T47D (cell line): ENCODE data around the gene SRRD.

Source experiments
- DNase-seq, 2 experiments: peaks; one replicate each; pipeline versions ENCODE4 v3.0.0 to v3.0.0-alpha.2; 2011 to 2012; ENCODE audit warnings: low read depth in 1 of 2, low spot score in 1 of 2
- JUND ChIP-seq: IDR thresholded peaks from 2 replicates; pipeline ENCODE4 v1.6.1; 2012; ENCODE audit warnings: low read depth
- in situ Hi-C: cut with HindIII; loops from 2 replicates; pipeline ENCODE4 v1.10.0; 2016; ENCODE audit warnings: low sequenced_read_pairs, low pct_unique_long_range_greater_than_20kb

SRRD gene

DNA sequence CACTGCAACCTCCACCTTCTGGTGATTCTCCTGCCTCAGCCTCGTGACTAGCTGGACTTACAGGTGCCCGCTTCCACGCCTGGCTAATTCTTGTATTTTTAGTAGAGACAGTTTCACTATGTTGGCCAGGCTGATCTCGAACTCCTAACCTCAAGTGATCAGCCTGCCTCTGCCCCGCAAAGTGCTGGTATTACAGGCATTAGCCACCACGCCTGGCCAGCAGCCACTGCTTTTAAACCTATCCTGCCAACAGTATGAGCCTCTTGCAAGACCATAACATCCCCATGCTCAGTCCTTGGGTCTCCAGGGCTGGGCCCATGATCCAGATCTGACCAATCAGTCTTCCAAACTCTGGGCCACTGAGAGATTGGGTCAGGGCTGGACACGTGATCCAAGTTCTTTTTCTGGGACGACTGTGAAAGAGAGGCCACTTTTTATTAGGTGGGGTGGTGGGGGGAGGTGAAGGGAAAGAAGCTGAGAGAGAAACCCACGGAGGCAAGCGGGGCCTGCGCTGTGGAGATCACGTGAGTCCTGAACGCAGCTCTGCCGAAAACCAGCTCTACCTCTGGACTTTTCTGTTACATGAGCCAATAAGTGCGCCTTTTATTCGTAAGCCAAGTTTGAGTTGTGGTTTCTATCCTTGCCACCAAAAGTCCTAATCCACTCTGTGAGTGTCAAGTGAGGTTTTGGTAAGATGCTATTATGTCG lies 36.7 kb upstream of the SRRD start:
- DNase-seq: no peak
- TF ChIP-seq JUND: no peak
- in situ Hi-C loops: no loop called here

DNA sequence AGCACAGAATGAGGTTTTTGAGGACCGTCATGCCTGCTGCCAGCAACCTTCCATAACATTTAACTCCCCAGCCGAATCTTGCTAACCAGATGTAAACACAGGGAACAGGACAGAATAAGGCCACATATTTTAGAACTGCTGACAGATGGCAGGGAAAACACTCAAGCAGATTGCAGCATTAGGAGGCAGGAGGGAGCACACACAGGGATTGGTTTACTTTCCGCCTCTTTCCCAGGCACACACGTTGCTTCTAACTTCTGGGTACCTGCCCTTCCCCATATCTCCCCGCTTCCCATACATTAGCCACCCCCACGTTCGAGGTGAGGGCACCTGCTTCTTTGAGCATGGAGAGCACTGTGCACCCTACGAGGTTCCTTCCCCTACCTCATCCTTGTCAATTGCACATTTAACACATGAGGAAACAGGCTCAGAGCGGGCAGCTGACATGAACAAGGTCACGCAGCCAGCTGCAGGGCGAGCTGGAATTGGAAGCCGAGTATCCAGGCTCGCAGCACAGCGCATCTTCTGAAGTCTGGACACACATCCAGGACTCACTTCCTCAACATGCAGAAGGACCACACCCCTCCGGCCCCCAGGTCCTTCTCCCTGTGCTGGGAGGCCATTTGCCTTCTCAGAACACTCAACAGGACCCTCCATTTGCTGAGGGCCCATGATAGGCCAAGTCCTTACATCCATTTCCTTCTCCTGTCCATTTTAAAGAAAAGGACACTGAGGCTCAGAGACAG lies 35.9 kb upstream of the SRRD start:
- in situ Hi-C loops: no loop called here
- no peak for DNase-seq
- no peak for TF ChIP-seq JUND

DNA sequence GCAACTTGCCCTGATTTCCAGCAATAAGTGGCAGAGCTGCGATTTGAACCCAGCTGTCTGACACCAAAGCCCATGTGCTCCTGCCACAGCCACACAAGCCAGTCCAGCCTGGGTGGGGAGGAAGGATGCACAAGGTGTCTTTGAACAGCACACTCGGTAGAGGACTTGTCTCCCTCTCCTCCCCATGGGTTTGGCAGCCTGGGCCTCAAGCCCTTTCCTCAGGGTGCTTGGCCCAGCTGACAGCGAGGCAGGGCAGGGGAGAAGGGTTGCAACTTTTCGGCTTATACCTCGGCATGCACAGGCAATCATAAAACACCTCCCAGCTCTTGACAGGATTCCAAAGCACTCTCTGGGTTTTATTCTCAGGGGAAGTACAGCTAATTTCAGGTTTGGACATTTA lies 35.3 kb upstream of the SRRD start:
- no peak for TF ChIP-seq JUND
- in situ Hi-C loops: no loop called here

DNA sequence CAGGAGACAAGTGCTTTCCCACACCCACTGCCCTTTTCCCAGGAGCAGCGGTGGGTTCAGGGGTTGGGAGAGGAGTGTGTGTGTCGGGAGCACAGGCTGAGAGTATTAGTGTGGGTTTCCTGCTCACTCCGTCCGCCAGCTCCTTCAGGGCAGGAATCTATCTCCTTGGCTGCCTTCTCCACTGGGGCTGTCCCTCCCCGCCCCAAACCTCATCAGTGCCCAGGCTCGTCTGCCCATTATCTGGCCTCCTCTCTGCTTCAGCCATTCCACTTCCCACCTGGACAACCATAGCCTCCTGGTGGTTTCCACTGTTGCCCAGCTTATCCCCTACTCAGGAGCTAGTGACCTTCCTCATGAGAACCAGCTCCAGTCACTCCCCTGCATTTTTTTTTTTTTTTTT lies 34.7 kb upstream of the SRRD start:
- DNase-seq: no peak
- no peak for TF ChIP-seq JUND
- in situ Hi-C loops: no loop called here

More for the DNA sequence above, 35.3 kb upstream of the SRRD start:
- DNase-seq: no peak

DNA sequence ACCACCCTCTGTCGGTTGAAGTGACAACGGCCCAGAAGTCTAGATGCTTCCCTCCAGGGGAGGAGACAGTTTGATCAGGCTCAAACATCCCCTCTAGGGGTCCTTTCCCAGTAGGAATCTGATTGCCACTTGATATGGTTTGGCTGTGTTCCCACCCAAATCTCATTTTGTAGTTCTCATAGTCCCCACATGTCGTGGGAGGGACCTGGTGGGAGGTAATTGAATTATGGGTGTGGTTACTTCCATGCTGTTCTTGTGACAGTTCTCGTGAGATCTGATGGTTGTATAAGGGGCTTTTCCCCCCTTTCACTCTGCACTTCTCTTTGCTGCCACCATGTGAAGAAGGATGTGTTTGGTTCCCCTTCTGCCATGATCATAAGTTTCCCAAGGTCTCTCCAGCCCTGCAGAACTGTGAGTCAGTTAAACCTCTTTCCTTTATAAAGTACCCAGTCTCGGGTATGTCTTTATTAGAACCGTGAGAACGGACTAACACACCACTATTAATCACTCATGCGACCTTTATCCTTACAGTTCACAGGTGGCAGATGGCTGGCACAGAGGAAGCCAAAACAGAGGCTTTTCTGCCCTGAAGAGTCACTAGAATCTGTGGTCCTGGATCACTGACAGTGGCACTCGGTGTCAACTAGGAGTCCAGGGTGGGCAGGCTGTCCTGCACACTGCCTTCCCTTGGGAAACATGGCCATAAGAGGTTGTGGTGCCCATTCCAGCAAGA lies 33.1 kb upstream of the SRRD start:
- TF ChIP-seq JUND: no peak
- DNase-seq: no peak
- in situ Hi-C loops: no loop called here

DNA sequence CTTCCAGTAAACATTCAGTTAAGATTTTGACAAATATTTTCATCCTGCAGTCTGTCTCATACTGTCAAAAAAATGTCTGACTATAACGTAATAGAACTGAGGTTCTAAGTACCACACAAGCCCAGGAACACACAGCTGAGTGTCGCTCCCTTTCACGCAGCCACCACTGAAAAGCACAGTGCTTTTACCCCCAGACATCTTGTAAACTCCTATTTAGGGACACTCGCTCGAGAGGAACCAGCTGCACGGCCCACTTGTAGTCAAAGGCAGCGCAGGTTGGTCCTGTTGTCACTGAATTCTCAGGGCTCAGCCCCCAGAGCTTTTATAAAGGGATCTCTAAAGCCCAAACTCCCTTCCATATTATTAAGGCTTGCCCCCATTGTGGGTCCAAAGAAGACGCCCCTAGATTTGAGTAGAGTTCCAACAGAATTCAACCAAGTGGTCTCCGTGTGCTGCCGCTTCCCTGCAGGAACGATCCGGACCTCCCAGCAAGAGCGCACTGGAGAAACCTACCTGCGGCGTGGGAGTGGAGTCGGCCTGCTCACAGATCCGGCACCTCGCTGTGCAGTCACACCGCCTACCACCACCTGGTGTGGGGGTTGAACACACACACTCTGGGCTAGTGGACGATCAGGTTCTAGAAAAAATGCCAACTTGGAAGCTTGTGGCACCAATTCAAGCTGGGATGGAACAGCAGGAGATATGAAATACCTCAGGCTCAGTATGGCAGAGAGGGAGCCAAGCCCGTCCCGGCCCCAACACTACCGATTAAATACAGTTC lies 31.3 kb upstream of the SRRD start:
- no peak for TF ChIP-seq JUND
- in situ Hi-C loops: no loop called here
- no peak for DNase-seq

DNA sequence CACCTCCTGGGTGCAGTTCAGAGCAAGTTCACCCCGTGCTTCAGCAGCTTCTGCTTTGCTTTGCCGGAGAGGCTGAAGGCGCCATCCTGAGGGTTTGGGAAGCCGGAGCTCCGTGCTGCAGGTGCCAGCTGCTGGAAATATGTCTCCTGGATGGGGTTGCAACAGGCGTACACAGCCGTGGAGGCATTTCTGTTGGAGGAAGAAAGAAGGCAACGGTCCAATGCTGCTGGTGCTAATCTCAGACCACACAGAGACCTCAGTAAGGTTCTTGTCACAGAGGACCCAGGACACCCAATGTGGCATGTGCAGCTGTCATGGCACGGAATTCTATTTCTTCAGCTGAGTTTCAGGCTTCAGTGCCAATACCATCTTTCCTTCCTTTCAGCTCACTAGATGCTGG lies 30.5 kb upstream of the SRRD start:
- no peak for DNase-seq
- in situ Hi-C loops: no loop called here
- TF ChIP-seq JUND: no peak

DNA sequence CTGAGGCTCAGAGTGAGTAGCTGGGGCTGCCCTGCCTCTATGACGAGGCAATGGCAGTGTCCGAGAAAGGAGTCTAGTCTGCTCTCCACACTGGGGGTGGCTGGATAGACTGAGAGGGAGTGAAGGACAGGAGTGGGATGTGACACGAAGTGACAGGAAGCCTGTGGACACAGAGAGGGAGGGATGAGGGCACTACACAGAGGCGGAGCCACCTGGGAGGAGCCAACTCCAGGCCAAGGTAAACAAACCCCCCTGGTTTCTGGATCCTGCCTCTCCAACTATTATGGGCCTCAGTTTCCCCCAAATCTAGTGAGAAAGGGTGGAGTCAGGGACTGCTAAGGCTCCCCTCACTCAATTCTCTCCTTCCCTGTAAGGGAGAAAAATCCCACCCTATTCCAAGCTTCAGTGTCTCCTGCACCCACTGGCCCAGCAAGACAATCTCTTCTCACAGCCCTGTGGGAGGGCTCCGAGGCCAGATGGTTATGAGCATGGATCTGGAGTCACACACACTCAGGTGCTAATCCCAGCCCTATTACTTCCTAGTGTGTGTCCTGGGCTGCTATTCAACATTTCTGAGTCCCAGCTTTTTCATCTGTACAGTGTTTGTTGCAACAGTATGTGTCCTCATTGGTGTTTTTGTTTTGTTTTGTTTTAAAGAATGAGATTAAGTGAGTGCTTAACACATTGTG lies 29.7 kb upstream of the SRRD start:
- DNase-seq: no peak
- no peak for TF ChIP-seq JUND
- in situ Hi-C loops: no loop called here

DNA sequence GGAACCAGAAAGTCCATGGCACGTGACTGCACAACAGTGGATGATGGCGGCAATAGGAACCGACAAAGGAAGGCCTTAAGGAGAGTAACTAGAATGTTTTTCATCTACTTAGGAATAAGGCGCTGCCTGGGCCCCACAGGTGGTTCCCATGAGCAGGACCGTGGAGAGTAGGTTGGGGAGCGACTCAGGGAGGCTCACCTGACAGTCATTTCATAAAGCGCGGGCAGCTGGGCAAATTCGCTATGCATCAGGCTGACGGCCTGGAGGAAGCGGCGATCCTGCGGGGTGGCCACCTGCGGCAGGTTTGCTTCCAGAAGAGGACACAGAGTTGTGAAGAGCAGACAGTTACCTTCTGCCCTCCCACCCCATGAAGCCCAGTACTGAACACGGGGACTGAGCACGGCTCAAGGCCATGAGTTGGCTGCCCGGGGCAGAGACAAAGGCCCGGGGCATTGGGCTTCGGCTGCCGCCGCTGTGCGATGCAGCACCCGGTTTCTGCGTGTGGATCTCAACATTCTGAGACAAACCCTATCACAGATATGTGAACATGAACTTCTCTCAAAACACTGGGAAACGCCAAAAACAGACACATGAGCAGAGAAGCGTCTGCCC lies 25.9 kb upstream of the SRRD start:
- DNase-seq: no peak
- no peak for TF ChIP-seq JUND
- in situ Hi-C loops: no loop called here

DNA sequence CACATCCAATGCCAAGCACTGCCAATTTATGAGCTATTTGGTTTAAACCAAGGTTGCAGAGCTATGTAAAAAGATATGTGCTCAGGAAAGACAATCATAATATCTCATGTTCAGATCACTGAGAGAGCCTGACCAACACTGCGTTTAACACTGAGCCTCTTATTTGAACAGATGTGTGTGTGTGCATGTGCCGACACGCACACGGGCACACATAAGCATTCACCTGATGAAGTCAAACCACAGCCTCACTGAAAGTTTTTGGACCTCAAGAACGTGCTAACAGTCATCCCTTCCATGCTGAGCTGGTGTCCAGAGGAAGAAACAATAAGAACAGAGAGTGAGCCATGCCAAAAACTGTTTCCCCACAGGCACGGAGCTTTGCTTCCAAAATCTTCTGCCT lies 23.5 kb upstream of the SRRD start:
- in situ Hi-C loops: no loop called here
- DNase-seq: no peak
- TF ChIP-seq JUND: no peak

DNA sequence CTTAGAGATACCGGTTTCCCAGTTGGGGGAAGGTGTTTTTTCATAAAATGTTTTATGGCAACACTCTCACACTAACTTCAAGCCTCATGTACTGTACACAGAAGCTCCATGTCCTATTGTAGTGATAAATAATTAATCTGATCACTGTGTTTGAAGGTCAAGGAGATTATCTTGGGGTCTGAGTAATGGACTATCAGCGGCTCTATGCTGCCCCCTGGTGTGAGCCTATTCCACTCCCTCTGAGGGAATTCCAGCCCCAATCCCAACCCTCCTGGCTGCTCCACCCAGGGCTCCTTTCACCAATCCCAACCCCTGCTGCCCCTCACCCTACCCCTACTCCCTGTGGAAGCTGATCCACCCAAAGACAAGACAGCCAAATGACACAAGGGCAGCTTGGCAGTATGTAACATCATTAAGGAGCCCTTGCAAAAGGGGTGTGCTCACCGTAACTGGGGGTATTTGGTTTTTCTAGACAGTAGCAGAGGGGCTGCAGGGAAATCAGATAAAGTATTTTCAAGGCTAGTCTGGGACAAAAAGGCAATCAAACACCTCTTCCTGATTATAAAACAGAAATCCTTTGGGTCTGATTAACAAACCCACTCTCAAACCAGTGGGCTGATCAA lies 22.4 kb upstream of the SRRD start:
- in situ Hi-C loops: no loop called here
- peak; percentile 18 to 22 for DNase-seq

More for the DNA sequence above, 22.4 kb upstream of the SRRD start:
- TF ChIP-seq JUND: no peak
